Stimulated activated CD4-positive, alpha-beta T cell treated with anti-CD3 and anti-CD28 coated beads, Interleukin-1b, Interleukin-23, amount 100 ng/mL, for 1 hour (primary cell): ENCODE data around the gene BATF.

ENCODE experiments used
- DNase-seq, 2 donors: peaks; one replicate each; pipeline ENCODE4 v3.0.0-alpha.2; 2020; ENCODE audit warnings: low read depth in 2 of 2

BATF gene

GRCh38 chr14:75531660-75532317, 9.5 kb downstream of the BATF start:
- DNase-seq = no peak

DNA sequence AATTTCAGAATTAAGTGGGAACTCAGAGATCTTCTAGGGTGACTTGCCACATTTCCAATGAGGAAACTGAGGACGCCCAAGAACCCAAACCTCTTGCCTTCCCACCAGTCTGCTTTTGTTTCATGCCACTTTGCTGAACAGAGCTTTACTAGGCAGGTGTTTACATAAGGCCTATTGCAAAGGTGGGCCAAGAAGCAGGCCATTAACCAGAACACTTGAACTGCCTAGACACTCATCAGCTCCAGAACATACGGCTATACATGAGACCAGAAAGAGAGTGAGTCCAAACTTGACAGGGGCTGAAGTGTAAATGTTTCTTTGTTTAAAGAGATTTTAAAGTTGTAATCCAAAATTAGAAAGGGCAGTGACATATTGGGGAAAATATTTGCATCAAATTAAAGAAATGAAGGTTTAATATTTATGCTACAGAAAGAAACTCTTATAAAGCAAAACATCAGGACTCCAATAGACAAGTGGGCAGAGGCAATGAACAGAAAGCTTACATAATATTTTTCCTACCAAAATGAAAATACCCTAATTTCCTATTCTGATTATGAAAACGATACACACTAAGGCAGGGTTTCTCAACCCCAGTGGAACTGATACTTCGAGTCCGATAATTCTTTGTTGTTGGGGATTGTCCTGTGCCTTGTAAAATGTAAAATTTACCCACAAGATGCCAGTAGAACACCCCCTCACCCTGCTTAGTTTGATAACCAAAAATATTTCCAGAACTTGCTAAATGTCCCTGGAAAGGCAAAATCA, 11.7 kb downstream of the BATF start:
- DNase-seq = no peak

DNA sequence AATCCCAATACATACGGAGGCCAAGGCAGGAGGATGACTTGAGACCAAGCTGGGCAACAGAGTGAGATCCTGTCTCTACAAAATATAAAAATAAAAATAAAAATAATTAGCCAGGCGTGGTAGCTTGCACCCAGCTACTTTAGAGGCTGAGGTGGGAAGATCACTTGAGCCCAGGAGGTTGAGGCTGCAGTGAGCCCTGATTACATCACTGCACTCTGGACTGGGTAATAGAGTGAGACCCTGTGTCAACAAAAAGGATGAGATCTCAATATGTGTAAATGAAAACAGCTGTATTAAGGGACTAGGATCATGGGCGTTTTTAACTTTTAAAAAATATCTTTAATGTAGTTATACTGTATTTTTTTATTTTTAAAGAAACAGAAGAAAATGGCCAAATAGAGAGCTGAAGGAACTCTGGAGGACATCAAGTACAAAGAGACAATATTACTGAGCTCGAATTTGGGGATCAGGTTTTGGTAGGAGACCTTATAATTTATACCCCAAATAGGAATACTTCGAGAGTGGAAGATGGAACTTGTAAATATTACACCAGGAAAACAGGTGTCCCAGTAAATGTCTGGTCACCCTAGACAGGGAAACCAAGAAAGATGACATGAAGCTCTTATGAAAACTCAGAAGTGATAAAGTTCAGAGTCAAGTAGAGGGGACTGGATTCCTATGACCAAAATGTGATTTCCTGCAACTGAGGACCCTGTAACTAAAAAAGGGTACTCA, 13.1 kb downstream of the BATF start:
- DNase-seq = no peak

- no peak for DNase-seq
Measured at GRCh38 chr14:75537071-75537470, 14.8 kb downstream of the BATF start.

DNA sequence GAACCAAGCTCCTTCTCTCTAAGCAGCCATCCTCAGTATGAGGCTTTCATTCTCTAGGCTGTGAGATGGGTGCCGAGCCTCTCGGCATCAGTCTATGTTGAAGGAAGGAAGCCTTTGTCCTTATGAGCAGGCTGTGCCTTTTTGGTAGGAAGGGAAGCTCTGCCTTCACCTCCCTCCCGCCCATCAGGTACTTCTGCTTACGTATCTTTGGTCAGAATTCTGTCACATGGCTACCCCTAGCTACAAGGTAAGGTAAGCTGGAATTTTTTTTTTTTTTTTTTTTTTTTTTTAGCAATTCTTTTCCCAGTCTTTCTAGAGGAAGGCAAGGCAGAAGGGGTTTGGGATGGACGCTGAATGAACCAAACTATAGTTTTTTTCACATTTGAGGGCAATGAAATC, 16.9 kb downstream of the BATF start:
- no peak for DNase-seq

- no peak for DNase-seq
Measured at GRCh38 chr14:75539561-75540478, 17.6 kb downstream of the BATF start.

DNA sequence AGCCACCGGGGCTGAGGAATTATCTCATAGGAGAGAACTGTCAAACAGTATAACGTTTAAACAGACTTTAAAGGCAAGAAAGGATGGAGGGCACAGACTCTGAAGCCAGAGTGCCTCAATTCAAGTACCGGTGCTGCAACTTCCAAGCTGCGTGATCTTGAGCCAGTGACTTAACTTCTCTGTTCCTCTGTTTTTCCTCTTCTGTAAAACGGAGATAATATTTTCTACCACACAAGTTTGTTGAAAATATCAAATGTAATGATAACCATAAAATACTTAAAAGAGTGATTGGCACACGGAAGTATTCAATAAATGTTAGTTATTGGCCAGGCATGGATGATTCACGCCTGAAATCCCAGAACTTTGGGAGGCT, 18.2 kb downstream of the BATF start:
- no peak for DNase-seq

- peak; percentile 47 to 54 for DNase-seq
Measured at GRCh38 chr14:75542588-75543091, 20.4 kb downstream of the BATF start.

DNA sequence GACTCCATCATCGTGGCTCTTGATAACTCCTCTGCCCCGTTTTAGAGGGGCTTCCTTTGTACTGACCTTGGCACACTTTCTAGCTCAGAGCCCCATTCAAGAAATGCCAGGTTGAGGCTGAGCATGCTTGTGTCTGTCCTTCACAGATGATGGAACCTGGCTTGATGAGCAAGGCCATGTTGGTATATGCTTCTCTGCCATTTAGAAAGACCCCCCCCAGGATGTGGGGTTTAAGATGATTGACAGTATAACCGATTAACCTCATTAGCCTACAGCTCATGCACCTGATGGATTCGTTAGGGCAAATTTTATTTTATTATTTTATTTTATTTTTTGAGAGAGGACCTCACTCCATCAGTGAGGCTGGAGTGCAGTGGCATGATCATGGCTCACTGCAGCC, 21.0 kb downstream of the BATF start:
- DNase-seq = no peak

- no peak for DNase-seq
Measured at GRCh38 chr14:75543786-75544185, 21.5 kb downstream of the BATF start.

- DNase-seq = no peak
Measured at GRCh38 chr14:75545907-75546306, 23.6 kb downstream of the BATF start.

- no peak for DNase-seq
Measured at GRCh38 chr14:75547552-75548250, 25.4 kb downstream of the BATF start.

- no peak for DNase-seq
Measured at GRCh38 chr14:75548544-75548943, 26.3 kb downstream of the BATF start.

DNA sequence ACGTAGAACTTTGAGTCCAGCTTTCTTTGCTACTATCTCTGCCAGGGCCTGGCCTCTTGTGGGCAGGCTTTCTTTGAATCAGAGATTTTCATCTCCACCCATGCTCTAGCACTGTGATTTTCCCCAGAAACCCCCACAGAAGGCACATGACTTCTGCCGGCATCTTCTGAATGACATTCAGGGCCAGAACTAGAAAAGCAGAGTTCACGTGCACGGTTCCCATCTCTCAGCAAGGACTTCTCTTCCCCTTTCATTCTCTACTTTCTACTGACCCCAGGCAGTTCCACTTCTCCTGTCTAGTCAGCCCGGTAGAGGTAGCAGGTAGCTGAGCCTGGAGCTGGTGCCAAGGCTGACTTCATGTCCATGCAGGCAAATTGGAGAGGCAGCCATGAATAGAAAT, 26.9 kb downstream of the BATF start:
- DNase-seq = no peak

- no peak for DNase-seq
Measured at GRCh38 chr14:75551021-75551420, 28.8 kb downstream of the BATF start.

DNA sequence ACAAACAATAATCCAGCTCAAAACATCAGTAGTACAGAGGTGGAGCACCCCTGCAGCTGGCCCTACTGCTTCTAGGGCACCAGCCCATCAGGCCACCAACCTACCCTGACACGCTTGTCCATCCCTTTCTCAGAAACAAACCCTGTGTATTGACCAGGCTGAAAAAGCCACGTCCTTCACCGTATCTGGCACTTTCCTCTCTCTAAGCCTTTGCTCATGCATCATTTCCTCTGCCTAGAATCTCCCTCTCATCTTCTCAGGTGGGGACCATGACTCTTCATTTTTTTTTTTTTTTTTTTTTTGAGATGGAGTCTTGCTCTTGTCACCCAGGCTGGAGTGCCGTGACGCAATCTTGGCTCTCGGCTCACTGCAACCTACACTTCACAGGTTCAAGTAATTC, 30.9 kb downstream of the BATF start:
- DNase-seq = no peak

- DNase-seq = no peak
Measured at GRCh38 chr14:75553761-75554364, 31.6 kb downstream of the BATF start.

- DNase-seq = no peak
Measured at GRCh38 chr14:75554482-75554881, 32.2 kb downstream of the BATF start.

DNA sequence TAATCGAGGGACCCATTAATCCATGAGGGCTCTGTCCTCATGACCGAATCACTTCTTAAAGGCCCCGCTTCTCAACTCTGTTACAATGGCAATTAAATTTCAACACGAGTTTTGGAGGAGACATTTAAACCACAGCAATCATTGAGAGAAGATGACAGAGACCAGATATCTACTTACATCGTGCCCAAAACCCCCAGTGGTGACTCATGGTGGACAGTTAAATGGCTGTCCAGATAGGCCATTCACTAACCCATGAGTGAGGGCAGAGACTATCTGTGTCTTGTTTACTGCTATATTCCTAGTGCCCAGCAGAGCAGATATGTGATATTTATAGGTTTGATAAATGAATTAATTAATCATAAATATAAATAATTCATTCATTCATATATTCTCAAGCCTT, 36.2 kb downstream of the BATF start:
- DNase-seq = no peak

- DNase-seq = no peak
Measured at GRCh38 chr14:75559045-75559444, 36.8 kb downstream of the BATF start.
